A549 (cell line): Measurements from ENCODE around the gene STRC. TPM values are rescaled to one million over a fixed set of nuclear protein-coding genes. Genes with fewer than 3 reads are reported as not detected.
"Not testable (repeated sequence)": the region's sequence is repeated elsewhere in the genome, so short reads cannot be mapped to it uniquely, and the experiment has no call there.

Experiments used
- ATAC-seq, 2 experiments: fragments of 200-7000 bp in 1 of 2; fragments of >200 bp in 1 of 2; cut with Nextera tagmentation in 1 of 2; cut with Tn5 transposase in 1 of 2; 3 replicates each; pipeline versions ENCODE4 v1.8.0 to v1.9.1; 2018 to 2020; ENCODE audit warnings: mild to moderate bottlenecking in 1 of 2, moderate library complexity in 1 of 2
- CTCF ChIA-PET: fragments of 300-600 bp; sonication (Branson Sonifier 250); formaldehyde crosslinking; extraction: SDS; loops from one replicate; lab custom pipeline; 2021; ENCODE audit warnings: antibody characterized with exemption, inconsistent platforms; lab: Yijun Ruan, JAX
- POLR2A ChIA-PET: fragments of 350-600 bp; formaldehyde crosslinking; extraction: SDS; loops from one replicate; lab custom pipeline; 2021; ENCODE audit warnings: antibody characterized with exemption, inconsistent platforms; lab: Yijun Ruan, JAX
- DNase-seq, 2 experiments: peaks; one replicate each; pipeline versions ENCODE4 v3.0.0 to v3.0.0-alpha.2; 2011 to 2016; ENCODE audit warnings: low read depth in 1 of 2, low spot score in 1 of 2
- FAIRE-seq: peaks from 2 replicates; lab custom pipeline; 2011; peaks lifted over from hg19 to GRCh38; lab: Jason Lieb, UNC
- H3K27ac ChIP-seq, 2 experiments: fragments of >200 bp; sonication (Bioruptor Twin); formaldehyde crosslinking; 3 replicates each; pipeline ENCODE4 v1.5.1; 2016 to 2017
- H3K4me1 ChIP-seq: fragments of >200 bp; sonication (Bioruptor Twin); formaldehyde crosslinking; 3 replicates; pipeline ENCODE4 v1.6.1; 2016
- H3K4me2 ChIP-seq: fragments of >200 bp; sonication (Bioruptor Twin); formaldehyde crosslinking; 3 replicates; pipeline ENCODE4 v1.6.1; 2016
- H3K4me3 ChIP-seq: fragments of >200 bp; sonication (Bioruptor Twin); formaldehyde crosslinking; 3 replicates; pipeline ENCODE4 v1.5.1; 2016
- H3K9me3 ChIP-seq: fragments of >200 bp; sonication (Bioruptor Twin); formaldehyde crosslinking; 3 replicates; pipeline ENCODE4 v1.6.1; 2016
- BHLHE40 ChIP-seq: IDR thresholded peaks from 2 replicates; pipeline ENCODE4 v1.6.1; 2012; ENCODE audit warnings: low read depth, low read length, inconsistent platforms
- WGBS: methylation state at CpG from one replicate; pipeline ENCODE4 v1.1.6; 2017; ENCODE audit errors: missing lambda C conversion rate; 5-methylcytosine and 5-hydroxymethylcytosine counted together
- polyA plus RNA-seq, 4 experiments: library from polyadenylated mRNA; depleted of rRNA in 3 of 4; stranded (reverse); fragments of >200 nt; fragmentation: RNase III in 1 of 4; extraction: RNeasy Plus Mini Kit Qiagen cat#74134 plus additional on column Dnase treatment in 1 of 4; gene quantifications; 2 replicates in 3 of 4; 3 replicates in 1 of 4; pipeline ENCODE4 v1.2.3, GENCODE V29; 2011 to 2017
- TF ChIP-seq, protein P1 (sequence below): fragments of 150-350 bp; IDR thresholded peaks from 2 replicates; pipeline ENCODE4 v1.6.1; 2014; ENCODE audit warnings: low read depth, mild to moderate bottlenecking, low read length

STRC gene
- polyA plus RNA-seq, 2 of the 4 experiments (the other 2 are of a cell fraction), result 0.27 TPM; not detected in 1

DNA sequence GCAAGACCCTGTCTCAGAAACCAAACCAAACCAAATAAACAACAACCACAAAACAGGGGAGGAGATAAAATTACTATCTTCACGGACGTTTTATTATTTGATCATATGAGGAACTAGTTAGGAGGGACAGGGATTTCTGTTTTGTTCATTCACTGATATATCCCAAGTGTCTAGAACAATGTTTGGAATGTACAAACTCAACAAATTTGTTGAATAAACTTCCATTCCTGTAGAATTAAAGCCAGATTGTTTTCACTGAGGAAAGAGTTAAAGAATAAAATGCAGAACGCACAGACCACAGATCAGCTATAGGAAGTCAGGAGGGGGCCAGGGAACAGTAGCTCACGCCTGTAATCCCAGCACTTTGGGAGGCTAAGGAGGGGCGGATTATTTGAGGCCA, 6.5 kb upstream of the STRC start:
- H3K27ac ChIP-seq, result no peak overlapping the region
- POLR2A ChIA-PET, result no interaction called here
- no peak for FAIRE-seq
- TF ChIP-seq BHLHE40, result no peak
- TF ChIP-seq, protein P1, sequence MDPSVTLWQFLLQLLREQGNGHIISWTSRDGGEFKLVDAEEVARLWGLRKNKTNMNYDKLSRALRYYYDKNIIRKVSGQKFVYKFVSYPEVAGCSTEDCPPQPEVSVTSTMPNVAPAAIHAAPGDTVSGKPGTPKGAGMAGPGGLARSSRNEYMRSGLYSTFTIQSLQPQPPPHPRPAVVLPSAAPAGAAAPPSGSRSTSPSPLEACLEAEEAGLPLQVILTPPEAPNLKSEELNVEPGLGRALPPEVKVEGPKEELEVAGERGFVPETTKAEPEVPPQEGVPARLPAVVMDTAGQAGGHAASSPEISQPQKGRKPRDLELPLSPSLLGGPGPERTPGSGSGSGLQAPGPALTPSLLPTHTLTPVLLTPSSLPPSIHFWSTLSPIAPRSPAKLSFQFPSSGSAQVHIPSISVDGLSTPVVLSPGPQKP, result no peak
- no peak for DNase-seq
- H3K4me2 ChIP-seq, result no peak overlapping the region
- no peaks in the 10 kb centered on the region for H3K9me3 ChIP-seq
- WGBS, result 46% methylated on average over 5 of the region's 5 CpGs
- CTCF ChIA-PET, result no interaction called here
- no peak overlapping the region for H3K4me3 ChIP-seq
- no peak for ATAC-seq
- no peaks in the 10 kb centered on the region for H3K4me1 ChIP-seq

DNA sequence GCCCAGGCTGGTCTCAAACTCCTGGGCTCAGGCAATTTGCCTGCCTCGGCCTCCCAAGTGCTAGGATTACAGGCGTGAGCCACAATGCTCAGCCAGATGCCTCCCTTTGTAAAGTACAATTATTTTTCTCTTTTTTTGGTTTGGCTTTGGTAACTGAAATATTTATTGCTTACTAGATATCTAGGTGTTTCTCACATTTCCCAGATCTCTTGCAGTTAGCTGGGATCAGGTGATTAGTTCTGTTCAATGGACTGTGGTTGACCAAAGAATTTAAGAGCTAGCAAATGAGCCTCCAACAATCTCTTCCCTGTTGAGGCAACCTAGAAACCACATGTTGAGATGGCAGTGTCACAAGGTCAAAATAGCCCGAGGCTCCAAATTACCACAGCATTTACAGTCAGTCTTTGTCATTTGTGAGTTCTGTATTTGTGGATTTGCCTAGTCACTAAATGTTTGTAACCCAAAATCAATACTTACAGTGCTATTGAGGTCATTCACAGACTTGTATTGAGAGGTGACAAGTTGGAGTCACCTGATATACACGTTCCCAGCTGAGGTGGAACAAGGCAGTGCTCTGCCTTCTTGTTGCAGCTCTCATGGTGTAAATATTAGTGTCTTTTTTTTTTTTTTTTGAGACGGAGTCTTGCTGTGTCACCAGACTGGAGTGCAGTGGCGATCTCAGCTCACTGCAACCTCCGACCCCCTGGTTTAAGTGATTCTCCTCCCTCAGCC, 3.6 kb upstream of the STRC start:
- DNase-seq, H3K9me3 ChIP-seq, H3K4me3 ChIP-seq, CTCF ChIA-PET, H3K4me2 ChIP-seq, POLR2A ChIA-PET, H3K27ac ChIP-seq, ATAC-seq, FAIRE-seq, H3K4me1 ChIP-seq: not testable (repeated sequence)
- WGBS, result 75% methylated on average over 6 of the region's 7 CpGs

DNA sequence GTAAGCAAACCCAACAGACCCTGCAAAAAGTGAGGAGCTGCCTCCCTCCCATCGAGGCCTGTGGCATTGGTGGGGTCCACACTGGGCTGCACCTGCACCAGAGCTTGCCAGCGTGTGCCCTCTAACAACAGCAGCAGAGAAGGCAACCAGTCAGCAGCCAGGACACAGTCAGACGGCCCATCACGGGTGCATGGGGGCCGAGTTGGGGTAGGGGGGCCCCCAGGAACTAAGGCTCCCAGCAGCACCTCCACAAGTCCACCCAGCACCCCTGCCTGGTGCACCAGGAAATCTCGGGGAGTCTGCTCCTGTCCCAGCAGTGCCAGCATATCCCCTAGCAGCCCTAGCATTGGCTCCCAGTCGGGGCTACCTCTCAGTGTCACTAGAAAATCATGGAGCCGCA, 850 bp downstream of the STRC start:
- H3K4me2 ChIP-seq, DNase-seq, POLR2A ChIA-PET, ATAC-seq, H3K4me3 ChIP-seq, H3K4me1 ChIP-seq, FAIRE-seq, H3K9me3 ChIP-seq, H3K27ac ChIP-seq, CTCF ChIA-PET: not testable (repeated sequence)
- no CpG with 5 or more reads among the region's 8 CpGs for WGBS

DNA sequence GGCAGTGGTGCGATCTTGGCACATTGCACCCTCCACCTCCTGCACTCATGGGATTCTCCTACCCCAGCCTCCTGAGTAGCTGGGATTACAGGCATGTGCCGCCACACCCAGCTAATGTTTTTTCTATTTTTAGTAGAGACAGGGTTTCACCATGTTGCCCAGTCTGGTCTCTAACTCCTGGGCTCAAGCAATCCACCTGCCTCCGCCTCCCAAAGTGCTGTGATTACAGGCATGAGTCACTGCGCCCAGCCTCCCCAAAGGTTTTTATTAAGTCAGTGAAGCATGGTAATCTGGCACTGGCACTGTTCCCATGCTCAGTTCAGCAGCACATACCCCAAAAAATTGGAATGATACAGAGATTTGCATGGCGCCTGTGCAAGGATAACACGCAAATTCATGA, 16.4 kb downstream of the STRC start:
- 18% methylated on average over 6 of the region's 6 CpGs for WGBS
- H3K4me1 ChIP-seq, POLR2A ChIA-PET, H3K4me3 ChIP-seq, ATAC-seq, H3K9me3 ChIP-seq, FAIRE-seq, CTCF ChIA-PET, H3K27ac ChIP-seq: not testable (repeated sequence)
- H3K4me2 ChIP-seq, result peak overlapping the region; percentile 19; the same call in 1 of the 3 replicates
- DNase-seq, result peak in 1 of 2 experiments; percentile 2

DNA sequence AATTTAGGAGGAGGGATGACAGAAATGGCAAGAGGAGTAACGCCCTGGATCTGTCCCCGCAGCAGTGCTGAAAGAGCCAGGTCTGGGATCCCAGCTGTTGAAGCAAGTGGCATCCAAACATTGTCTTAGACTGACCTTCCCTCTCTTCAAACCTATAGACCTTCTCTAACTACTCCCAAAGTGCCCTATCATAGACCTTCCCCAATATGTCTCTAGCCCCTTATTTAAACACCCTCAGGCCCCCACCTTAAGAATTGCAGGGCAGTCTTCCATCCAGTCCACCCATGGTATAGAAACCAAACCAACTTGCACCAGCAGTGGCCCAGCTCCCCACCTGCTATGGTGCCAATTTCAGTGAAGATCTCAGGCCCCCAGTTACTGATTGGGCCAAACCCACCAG, 18.4 kb downstream of the STRC start:
- no CpG with 5 or more reads among the region's 2 CpGs for WGBS
- ATAC-seq, H3K4me2 ChIP-seq, DNase-seq, H3K4me1 ChIP-seq, H3K4me3 ChIP-seq, CTCF ChIA-PET, H3K9me3 ChIP-seq, POLR2A ChIA-PET, H3K27ac ChIP-seq, FAIRE-seq: not testable (repeated sequence)

DNA sequence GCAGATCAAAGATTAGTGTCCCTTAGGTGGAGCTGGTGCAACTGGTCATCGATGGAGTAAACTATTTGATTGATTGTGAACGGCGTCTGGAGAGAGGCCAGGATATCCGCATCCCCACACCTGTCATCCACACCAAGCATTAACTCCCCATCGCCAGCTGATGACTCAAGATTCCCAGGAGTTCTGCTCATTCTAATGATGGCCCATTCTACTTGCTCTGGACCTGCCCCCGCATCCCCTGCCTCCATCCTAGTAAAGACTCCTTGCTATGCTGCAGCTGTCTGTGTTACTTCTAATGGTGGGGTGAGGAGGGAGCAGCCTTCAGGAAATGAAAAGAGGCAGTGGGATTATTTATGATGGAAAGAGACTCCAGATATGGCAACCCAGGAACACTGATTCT, 19.5 kb downstream of the STRC start:
- POLR2A ChIA-PET, FAIRE-seq: not testable (repeated sequence)
- WGBS, result 72% methylated on average over 6 of the region's 6 CpGs

DNA sequence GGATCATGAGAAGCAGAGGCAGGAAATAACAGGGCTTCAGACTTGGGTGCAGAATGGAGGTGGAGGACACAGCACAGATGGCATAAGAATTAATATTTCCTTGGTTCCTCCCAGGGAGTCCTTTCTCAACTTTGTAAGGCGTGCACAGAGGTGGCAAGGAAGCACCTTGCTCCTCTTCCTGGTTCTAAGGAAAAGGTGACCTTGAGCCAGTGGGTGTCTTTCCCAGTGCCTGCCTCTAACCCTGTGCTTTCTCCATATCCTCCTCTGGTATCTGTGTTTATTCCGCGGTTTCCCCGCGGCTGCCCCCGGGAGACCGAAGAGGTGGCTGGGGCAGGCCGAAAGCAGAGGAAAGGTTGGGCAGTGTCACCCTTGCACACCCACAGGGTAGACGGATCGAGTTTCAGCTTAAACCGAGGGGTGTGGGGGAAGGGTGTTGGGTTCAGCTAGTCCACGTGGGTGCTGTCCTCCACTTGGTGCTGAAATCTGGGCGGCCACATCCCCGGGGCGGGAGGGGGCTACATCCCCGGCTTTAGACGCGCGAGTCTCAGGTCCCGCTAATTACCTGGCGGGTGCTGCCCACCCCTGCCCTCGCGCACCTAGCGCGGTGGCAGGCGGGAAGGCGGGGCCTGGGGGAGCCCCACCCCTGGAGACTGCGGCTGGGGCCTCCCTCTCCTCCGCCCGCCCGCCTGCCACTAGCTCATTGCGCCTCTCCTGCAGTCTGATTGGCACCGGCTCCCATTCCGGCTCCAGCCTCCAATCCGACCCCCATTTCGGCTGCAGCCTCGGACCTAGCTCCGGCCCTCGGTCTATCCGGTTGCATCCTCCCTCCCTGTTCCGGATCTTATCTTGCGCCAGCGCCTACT, 25.0 kb downstream of the STRC start, which contains the start of gene CKMT1B:
CKMT1B (plus strand) TSS at position 700 of the 863 bp plus-strand sequence. CDS start 192 bp downstream, outside the sequence.
- H3K4me1 ChIP-seq, DNase-seq, FAIRE-seq, H3K9me3 ChIP-seq, H3K4me2 ChIP-seq, POLR2A ChIA-PET, CTCF ChIA-PET, H3K27ac ChIP-seq, H3K4me3 ChIP-seq: not testable (repeated sequence)
- no CpG with 5 or more reads among the region's 43 CpGs for WGBS
- ATAC-seq, result peak; percentile 61 to 78

More for the DNA sequence above, 19.5 kb downstream of the STRC start:
- H3K4me2 ChIP-seq, H3K4me3 ChIP-seq, H3K4me1 ChIP-seq, ATAC-seq, CTCF ChIA-PET, H3K9me3 ChIP-seq, DNase-seq, H3K27ac ChIP-seq: not testable (repeated sequence)

DNA sequence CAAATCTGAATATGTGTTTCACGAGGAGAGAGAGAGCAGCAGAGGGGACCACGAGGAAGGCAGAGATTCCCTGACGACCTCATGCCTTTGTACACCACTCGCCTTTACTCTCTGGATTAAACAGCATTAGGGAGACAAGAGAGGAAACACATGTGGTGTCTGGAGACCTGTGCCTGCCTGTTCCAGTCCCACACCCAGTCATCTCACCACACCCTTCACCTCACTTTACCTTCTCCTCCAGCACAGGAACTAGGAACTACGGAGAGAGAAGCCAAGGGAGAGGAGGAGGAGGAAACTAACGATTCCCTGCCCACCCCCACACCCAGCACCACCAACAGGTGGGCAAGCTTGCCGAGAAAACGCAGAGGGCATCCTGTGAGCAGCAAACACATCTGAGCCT, 25.8 kb downstream of the STRC start:
- H3K27ac ChIP-seq, ATAC-seq, POLR2A ChIA-PET, CTCF ChIA-PET, H3K4me2 ChIP-seq, DNase-seq, H3K4me3 ChIP-seq, FAIRE-seq, H3K9me3 ChIP-seq, H3K4me1 ChIP-seq: not testable (repeated sequence)
- WGBS, result 24% methylated on average over 4 of the region's 8 CpGs

DNA sequence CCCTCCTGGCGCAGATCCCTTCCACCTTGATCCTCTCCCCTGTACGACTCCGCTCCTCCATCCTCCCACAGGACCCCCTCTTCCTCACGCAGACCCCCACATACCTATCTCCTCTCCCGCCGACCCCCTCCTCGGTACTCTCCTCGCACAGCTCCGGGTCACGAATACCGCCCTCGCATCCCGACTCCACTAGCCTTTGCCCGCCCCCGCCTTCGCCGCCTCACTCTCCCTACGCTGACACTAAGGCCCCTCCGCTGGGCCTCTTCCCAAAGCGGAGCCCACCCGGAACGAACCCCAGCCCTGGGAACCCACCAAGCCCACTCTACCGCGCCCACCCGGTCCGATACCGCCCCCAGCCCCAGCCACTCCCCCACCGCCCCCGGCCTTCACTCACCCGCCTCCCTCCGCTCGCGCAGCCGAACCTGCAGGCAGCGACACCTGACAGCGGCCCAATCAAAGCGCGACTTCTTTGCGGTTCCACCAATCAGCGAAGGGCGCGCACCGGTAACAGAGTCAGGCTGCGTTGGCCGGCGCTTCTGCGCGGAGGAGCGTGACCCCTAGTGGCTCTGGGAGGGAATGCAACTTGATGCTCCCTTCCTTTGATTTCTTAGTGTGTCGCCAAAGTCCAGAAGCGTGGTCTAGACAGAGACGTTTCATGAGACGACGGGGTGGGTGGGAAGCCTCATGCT, 28.7 kb downstream of the STRC start, which contains the start of gene PPIP5K1:
PPIP5K1 (minus strand) TSS at position 431 of the 689 bp plus-strand sequence. CDS start 5,704 bp downstream, outside the sequence.
- H3K9me3 ChIP-seq, H3K4me1 ChIP-seq, H3K4me3 ChIP-seq, DNase-seq, H3K4me2 ChIP-seq, FAIRE-seq, H3K27ac ChIP-seq, POLR2A ChIA-PET, CTCF ChIA-PET: not testable (repeated sequence)
- ATAC-seq, result peak; percentile 96 to 97
- no CpG with 5 or more reads among the region's 54 CpGs for WGBS
